GM23338 (cell line): Measurements from ENCODE around the gene MAP4K4. TPM values are rescaled to one million over a fixed set of nuclear protein-coding genes. Genes with fewer than 3 reads are reported as not detected.

Experiments
- ATAC-seq: fragments of 200-7000 bp; cut with Tn5 transposase; 3 replicates; pipeline ENCODE4 v1.9.1; 2020
- DNase-seq: peaks from one replicate; pipeline ENCODE4 v3.0.0-alpha.2; 2015; ENCODE audit warnings: low spot score
- H2AFZ ChIP-seq: fragments of 200-600 bp; sonication (generic); 2 replicates; pipeline ENCODE4 v1.8.0; 2016; ENCODE audit warnings: antibody characterized with exemption, mild to moderate bottlenecking, moderate library complexity
- H3F3A ChIP-seq: fragments of 200-600 bp; sonication (generic); replicated peaks from 2 replicates; pipeline ENCODE4 v1.8.0; 2017; ENCODE audit warnings: antibody characterized with exemption, mixed run types, low read depth
- H3K27ac ChIP-seq: fragments of 200-600 bp; sonication (generic); 2 replicates; pipeline ENCODE4 v1.6.1; 2016; ENCODE audit warnings: low read depth
- H3K27me3 ChIP-seq: fragments of 200-600 bp; sonication (generic); 2 replicates; pipeline ENCODE4 v1.8.0; 2016; ENCODE audit warnings: mild to moderate bottlenecking, mixed run types, moderate library complexity; ENCODE audit not compliant: insufficient read depth
- H3K36me3 ChIP-seq: fragments of 200-600 bp; sonication (generic); 2 replicates; pipeline ENCODE4 v1.8.0; 2016; ENCODE audit warnings: mild to moderate bottlenecking; ENCODE audit not compliant: insufficient read depth
- H3K4me1 ChIP-seq: fragments of 200-600 bp; sonication (generic); 2 replicates; pipeline ENCODE4 v1.8.0; 2016; ENCODE audit warnings: mild to moderate bottlenecking, moderate library complexity; ENCODE audit not compliant: insufficient read depth
- H3K4me2 ChIP-seq: fragments of 200-600 bp; sonication (generic); 2 replicates; pipeline ENCODE4 v1.7.1; 2017; ENCODE audit warnings: mixed run types
- H3K4me3 ChIP-seq: fragments of 200-600 bp; sonication (generic); 2 replicates; pipeline ENCODE4 v1.6.1; 2016; ENCODE audit warnings: mixed run types
- H3K79me2 ChIP-seq: fragments of 200-600 bp; sonication (generic); replicated peaks from 2 replicates; pipeline ENCODE4 v1.8.0; 2017; ENCODE audit warnings: mild to moderate bottlenecking; ENCODE audit not compliant: insufficient read depth
- H3K9me2 ChIP-seq: fragments of 200-600 bp; sonication (generic); 2 replicates; pipeline ENCODE4 v1.8.0; 2017; ENCODE audit not compliant: insufficient read depth
- H4K20me1 ChIP-seq: fragments of 200-600 bp; sonication (generic); replicated peaks from 2 replicates; pipeline ENCODE4 v1.8.0; 2017; ENCODE audit warnings: mild to moderate bottlenecking; ENCODE audit not compliant: insufficient read depth
- H3K27ac Mint-ChIP-seq: 2 replicates; pipeline ENCODE4 v1.8.0; 2020; ENCODE audit warnings: inconsistent platforms, mild to moderate bottlenecking, moderate library complexity, mixed read lengths
- H3K27me3 Mint-ChIP-seq: 3 replicates; pipeline ENCODE4 v1.8.0; 2022; ENCODE audit warnings: low read depth, mild to moderate bottlenecking, moderate library complexity, mixed read lengths, inconsistent platforms; ENCODE audit not compliant: insufficient read depth, poor library complexity
- H3K36me3 Mint-ChIP-seq: 3 replicates; pipeline ENCODE4 v1.8.0; 2021; ENCODE audit warnings: low read depth, mild to moderate bottlenecking, inconsistent platforms, moderate library complexity, mixed read lengths
- H3K4me1 Mint-ChIP-seq: 3 replicates; pipeline ENCODE4 v1.8.0; 2020; ENCODE audit warnings: mild to moderate bottlenecking, inconsistent platforms, mixed read lengths
- H3K4me3 Mint-ChIP-seq: 3 replicates; pipeline ENCODE4 v1.8.0; 2021; ENCODE audit warnings: moderate library complexity, mild to moderate bottlenecking, inconsistent platforms, mixed read lengths
- H3K9me3 Mint-ChIP-seq: 3 replicates; pipeline ENCODE4 v1.8.0; 2020; ENCODE audit warnings: moderate library complexity, mild to moderate bottlenecking, inconsistent platforms, mixed read lengths
- CREB1 ChIP-seq: fragments of 250-450 bp; sonication (Bioruptor Pico); IDR thresholded peaks from 2 replicates; pipeline ENCODE4 v1.5.0; 2020; ENCODE audit warnings: low read depth, mild to moderate bottlenecking, moderate library complexity
- EZH2 ChIP-seq: fragments of 200-600 bp; sonication (generic); IDR thresholded peaks from one replicate; pipeline ENCODE4 v1.8.0; 2017; ENCODE audit warnings: antibody characterized with exemption, mild to moderate bottlenecking, low read depth; ENCODE audit not compliant: unreplicated experiment
- EZH2phosphoT487 ChIP-seq: fragments of 200-600 bp; sonication (generic); IDR thresholded peaks from one replicate; pipeline ENCODE4 v1.8.1; 2018; ENCODE audit warnings: antibody characterized with exemption; ENCODE audit not compliant: unreplicated experiment
- JUNB ChIP-seq: IDR thresholded peaks from one replicate; pipeline ENCODE4 v1.6.1; 2016; ENCODE audit warnings: antibody characterized with exemption; ENCODE audit not compliant: unreplicated experiment
- NANOG ChIP-seq: IDR thresholded peaks from 2 replicates; pipeline ENCODE4 v1.6.1; 2016; ENCODE audit warnings: antibody characterized with exemption, borderline replicate concordance
- POLR2AphosphoS5 ChIP-seq: IDR thresholded peaks from 2 replicates; pipeline ENCODE4 v1.6.1; 2016; ENCODE audit warnings: antibody characterized with exemption, low read depth
- STAT1 ChIP-seq: IDR thresholded peaks from one replicate; pipeline ENCODE4 v1.6.1; 2016; ENCODE audit warnings: antibody characterized with exemption; ENCODE audit not compliant: unreplicated experiment
- ZNF114 ChIP-seq: fragments of 250-450 bp; sonication (Bioruptor Pico); IDR thresholded peaks from 2 replicates; pipeline ENCODE4 v1.5.0; 2020; ENCODE audit warnings: mild to moderate bottlenecking, moderate library complexity
- ZNF331 ChIP-seq: fragments of 250-450 bp; sonication (Bioruptor Pico); IDR thresholded peaks from 2 replicates; pipeline ENCODE4 v1.5.0; 2020; ENCODE audit warnings: low read depth, mild to moderate bottlenecking, moderate library complexity
- polyA plus RNA-seq: library from polyadenylated mRNA; unstranded; fragments of >200 nt; fragmentation: Nextera tagmentation; extraction: Ambion mirVana; gene quantifications from 2 replicates; pipeline ENCODE4 v1.2.1, GENCODE V29; 2016
- total RNA-seq: library from RNA; depleted of rRNA; stranded (reverse); fragments of >200 nt; shearing (Covaris generic); gene quantifications from 2 replicates; pipeline ENCODE4 v1.2.3, GENCODE V29; 2014
- TF ChIP-seq, protein P1 (sequence below), 2 experiments: fragments of 200-600 bp in 1 of 2; sonication (generic) in 1 of 2; conservative IDR thresholded peaks; 2 replicates each; pipeline versions ENCODE4 v1.5.1 to v1.6.1; 2016 to 2017; ENCODE audit warnings: antibody characterized with exemption in 2 of 2, low read depth in 2 of 2, mild to moderate bottlenecking in 2 of 2, moderate library complexity in 1 of 2
- TF ChIP-seq, protein P2 (sequence below): fragments of 250-450 bp; sonication (Bioruptor Pico); IDR thresholded peaks from 2 replicates; pipeline ENCODE4 v1.5.0; 2020; ENCODE audit warnings: mild to moderate bottlenecking, moderate library complexity
- TF ChIP-seq, protein P3 (sequence below): IDR thresholded peaks from 2 replicates; pipeline ENCODE4 v1.6.1; 2016; ENCODE audit warnings: antibody characterized with exemption
- TF ChIP-seq, protein P4 (sequence below): IDR thresholded peaks from one replicate; pipeline ENCODE4 v1.6.1; 2018; ENCODE audit warnings: antibody characterized with exemption; ENCODE audit not compliant: unreplicated experiment

The MAP4K4 gene
- total and polyA plus RNA-seq, 2 experiments from 2014 or later, result 34.6 to 99.2 TPM

DNA sequence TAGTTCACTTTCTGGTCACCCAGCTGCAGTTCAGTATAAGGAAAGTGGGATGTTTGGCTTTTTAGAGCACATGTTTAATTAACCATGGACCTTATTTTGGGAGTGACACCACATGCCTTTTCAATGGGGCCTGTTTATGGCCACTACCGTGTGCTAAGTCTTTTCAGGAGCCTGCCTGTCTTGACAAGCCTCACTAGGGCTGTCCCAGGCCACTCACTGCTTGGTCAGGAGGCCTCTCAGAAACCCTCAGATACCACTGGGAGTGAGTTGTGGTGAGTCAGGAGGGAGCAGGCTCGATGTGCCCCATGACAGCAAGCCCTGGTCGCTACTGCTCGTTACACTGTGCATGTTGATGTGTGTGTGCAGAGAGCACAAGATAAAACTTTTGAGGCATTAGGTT lies 123.0 kb downstream of the MAP4K4 start:
- Mint-ChIP-seq H3K27ac (no peak overlapping the region), H3K4me3 (no peak overlapping the region), H3K4me1 (peaks cover 59% of the 10 kb centered on the region), H3K27me3 (peaks cover 3% of the 10 kb centered on the region), H3K36me3 (no peaks in the 10 kb centered on the region), H3K9me3 (no peaks in the 10 kb centered on the region)
- Histone ChIP-seq H3F3A (no peaks in the 10 kb centered on the region), H3K27ac (no peak overlapping the region), H3K27me3 (no peaks in the 10 kb centered on the region), H2AFZ (no peak overlapping the region), H3K4me2 (no peak overlapping the region), H3K36me3 (peaks cover 4% of the 10 kb centered on the region; the same call in 1 of the 2 replicates), H4K20me1 (no peaks in the 10 kb centered on the region; the same call in 1 of the 2 replicates), H3K79me2 (peaks cover 91% of the 10 kb centered on the region), H3K4me3 (no peak overlapping the region), H3K4me1 (peaks cover 29% of the 10 kb centered on the region), H3K9me2 (no peaks in the 10 kb centered on the region)
- no peak for DNase-seq
- TF ChIP-seq EZH2 (no peak), STAT1 (no peak), EZH2phosphoT487 (no peak), NANOG (no peak), ZNF114 (no peak), JUNB (no peak), CREB1 (CRISPR knock-in tag) (no peak), POLR2AphosphoS5 (no peak), ZNF331 (CRISPR knock-in tag) (no peak)
- TF ChIP-seq, protein P1, sequence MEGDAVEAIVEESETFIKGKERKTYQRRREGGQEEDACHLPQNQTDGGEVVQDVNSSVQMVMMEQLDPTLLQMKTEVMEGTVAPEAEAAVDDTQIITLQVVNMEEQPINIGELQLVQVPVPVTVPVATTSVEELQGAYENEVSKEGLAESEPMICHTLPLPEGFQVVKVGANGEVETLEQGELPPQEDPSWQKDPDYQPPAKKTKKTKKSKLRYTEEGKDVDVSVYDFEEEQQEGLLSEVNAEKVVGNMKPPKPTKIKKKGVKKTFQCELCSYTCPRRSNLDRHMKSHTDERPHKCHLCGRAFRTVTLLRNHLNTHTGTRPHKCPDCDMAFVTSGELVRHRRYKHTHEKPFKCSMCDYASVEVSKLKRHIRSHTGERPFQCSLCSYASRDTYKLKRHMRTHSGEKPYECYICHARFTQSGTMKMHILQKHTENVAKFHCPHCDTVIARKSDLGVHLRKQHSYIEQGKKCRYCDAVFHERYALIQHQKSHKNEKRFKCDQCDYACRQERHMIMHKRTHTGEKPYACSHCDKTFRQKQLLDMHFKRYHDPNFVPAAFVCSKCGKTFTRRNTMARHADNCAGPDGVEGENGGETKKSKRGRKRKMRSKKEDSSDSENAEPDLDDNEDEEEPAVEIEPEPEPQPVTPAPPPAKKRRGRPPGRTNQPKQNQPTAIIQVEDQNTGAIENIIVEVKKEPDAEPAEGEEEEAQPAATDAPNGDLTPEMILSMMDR (conservative IDR thresholded peaks at IDR 0.05; ENCODE audit: low read depth in 2 of 2), result no peak
- TF ChIP-seq, protein P2, sequence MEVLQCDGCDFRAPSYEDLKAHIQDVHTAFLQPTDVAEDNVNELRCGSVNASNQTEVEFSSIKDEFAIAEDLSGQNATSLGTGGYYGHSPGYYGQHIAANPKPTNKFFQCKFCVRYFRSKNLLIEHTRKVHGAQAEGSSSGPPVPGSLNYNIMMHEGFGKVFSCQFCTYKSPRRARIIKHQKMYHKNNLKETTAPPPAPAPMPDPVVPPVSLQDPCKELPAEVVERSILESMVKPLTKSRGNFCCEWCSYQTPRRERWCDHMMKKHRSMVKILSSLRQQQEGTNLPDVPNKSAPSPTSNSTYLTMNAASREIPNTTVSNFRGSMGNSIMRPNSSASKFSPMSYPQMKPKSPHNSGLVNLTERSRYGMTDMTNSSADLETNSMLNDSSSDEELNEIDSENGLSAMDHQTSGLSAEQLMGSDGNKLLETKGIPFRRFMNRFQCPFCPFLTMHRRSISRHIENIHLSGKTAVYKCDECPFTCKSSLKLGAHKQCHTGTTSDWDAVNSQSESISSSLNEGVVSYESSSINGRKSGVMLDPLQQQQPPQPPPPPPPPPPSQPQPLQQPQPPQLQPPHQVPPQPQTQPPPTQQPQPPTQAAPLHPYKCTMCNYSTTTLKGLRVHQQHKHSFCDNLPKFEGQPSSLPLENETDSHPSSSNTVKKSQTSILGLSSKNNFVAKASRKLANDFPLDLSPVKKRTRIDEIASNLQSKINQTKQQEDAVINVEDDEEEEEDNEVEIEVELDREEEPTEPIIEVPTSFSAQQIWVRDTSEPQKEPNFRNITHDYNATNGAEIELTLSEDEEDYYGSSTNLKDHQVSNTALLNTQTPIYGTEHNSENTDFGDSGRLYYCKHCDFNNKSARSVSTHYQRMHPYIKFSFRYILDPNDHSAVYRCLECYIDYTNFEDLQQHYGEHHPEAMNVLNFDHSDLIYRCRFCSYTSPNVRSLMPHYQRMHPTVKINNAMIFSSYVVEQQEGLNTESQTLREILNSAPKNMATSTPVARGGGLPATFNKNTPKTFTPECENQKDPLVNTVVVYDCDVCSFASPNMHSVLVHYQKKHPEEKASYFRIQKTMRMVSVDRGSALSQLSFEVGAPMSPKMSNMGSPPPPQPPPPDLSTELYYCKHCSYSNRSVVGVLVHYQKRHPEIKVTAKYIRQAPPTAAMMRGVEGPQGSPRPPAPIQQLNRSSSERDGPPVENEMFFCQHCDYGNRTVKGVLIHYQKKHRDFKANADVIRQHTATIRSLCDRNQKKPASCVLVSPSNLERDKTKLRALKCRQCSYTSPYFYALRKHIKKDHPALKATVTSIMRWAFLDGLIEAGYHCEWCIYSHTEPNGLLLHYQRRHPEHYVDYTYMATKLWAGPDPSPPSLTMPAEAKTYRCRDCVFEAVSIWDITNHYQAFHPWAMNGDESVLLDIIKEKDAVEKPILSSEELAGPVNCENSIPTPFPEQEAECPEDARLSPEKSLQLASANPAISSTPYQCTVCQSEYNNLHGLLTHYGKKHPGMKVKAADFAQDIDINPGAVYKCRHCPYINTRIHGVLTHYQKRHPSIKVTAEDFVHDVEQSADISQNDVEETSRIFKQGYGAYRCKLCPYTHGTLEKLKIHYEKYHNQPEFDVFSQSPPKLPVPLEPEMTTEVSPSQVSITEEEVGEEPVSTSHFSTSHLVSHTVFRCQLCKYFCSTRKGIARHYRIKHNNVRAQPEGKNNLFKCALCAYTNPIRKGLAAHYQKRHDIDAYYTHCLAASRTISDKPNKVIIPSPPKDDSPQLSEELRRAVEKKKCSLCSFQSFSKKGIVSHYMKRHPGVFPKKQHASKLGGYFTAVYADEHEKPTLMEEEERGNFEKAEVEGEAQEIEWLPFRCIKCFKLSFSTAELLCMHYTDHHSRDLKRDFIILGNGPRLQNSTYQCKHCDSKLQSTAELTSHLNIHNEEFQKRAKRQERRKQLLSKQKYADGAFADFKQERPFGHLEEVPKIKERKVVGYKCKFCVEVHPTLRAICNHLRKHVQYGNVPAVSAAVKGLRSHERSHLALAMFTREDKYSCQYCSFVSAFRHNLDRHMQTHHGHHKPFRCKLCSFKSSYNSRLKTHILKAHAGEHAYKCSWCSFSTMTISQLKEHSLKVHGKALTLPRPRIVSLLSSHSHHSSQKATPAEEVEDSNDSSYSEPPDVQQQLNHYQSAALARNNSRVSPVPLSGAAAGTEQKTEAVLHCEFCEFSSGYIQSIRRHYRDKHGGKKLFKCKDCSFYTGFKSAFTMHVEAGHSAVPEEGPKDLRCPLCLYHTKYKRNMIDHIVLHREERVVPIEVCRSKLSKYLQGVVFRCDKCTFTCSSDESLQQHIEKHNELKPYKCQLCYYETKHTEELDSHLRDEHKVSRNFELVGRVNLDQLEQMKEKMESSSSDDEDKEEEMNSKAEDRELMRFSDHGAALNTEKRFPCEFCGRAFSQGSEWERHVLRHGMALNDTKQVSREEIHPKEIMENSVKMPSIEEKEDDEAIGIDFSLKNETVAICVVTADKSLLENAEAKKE (CRISPR knock-in tag), result no peak
- TF ChIP-seq, protein P3, sequence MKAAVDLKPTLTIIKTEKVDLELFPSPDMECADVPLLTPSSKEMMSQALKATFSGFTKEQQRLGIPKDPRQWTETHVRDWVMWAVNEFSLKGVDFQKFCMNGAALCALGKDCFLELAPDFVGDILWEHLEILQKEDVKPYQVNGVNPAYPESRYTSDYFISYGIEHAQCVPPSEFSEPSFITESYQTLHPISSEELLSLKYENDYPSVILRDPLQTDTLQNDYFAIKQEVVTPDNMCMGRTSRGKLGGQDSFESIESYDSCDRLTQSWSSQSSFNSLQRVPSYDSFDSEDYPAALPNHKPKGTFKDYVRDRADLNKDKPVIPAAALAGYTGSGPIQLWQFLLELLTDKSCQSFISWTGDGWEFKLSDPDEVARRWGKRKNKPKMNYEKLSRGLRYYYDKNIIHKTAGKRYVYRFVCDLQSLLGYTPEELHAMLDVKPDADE, result no peak
- TF ChIP-seq, protein P4, sequence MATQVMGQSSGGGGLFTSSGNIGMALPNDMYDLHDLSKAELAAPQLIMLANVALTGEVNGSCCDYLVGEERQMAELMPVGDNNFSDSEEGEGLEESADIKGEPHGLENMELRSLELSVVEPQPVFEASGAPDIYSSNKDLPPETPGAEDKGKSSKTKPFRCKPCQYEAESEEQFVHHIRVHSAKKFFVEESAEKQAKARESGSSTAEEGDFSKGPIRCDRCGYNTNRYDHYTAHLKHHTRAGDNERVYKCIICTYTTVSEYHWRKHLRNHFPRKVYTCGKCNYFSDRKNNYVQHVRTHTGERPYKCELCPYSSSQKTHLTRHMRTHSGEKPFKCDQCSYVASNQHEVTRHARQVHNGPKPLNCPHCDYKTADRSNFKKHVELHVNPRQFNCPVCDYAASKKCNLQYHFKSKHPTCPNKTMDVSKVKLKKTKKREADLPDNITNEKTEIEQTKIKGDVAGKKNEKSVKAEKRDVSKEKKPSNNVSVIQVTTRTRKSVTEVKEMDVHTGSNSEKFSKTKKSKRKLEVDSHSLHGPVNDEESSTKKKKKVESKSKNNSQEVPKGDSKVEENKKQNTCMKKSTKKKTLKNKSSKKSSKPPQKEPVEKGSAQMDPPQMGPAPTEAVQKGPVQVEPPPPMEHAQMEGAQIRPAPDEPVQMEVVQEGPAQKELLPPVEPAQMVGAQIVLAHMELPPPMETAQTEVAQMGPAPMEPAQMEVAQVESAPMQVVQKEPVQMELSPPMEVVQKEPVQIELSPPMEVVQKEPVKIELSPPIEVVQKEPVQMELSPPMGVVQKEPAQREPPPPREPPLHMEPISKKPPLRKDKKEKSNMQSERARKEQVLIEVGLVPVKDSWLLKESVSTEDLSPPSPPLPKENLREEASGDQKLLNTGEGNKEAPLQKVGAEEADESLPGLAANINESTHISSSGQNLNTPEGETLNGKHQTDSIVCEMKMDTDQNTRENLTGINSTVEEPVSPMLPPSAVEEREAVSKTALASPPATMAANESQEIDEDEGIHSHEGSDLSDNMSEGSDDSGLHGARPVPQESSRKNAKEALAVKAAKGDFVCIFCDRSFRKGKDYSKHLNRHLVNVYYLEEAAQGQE, result no peak
- ATAC-seq, result no peak
